ENCODE measurements around the gene JAM3.

JAM3 gene

DNA sequence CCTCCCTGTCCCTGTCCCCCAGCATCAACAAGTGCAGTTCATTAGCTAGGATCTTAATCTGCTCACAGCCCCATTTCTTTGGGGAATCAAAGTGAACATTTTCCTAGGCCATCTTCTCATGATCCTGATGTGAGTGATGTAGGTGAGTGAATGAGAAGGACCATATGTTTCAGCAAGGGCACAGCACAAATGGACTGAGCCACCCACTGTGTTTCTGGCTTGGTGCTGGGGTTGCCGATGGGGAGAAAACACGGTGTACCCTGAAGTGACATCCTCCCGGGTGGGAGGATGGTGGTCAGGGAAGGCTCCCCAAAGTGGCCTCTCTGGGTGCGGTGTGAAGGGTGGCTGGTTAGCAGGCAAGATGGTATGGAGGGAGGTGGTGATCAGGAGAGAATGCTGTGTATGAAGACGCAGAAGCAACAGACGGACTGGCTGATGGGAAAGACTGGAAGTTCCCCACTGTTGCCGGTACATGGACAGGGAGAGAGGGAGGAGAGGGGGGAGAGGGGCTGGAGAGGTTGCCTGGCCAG is 72.2 kb downstream of the JAM3 start:
- no peaks in the 10 kb centered on the region for H3K9me3 ChIP-seq (ENCODE audit: severe bottlenecking)
- TF ChIP-seq CTCF (IDR thresholded peaks at IDR 0.05; ENCODE audit: poor library complexity, severe bottlenecking) = no peak
- no peak for DNase-seq (ENCODE audit: low spot score)
- no peak overlapping the region for H3K27ac ChIP-seq (ENCODE audit: poor library complexity, severe bottlenecking)
- no peak overlapping the region for H3K4me3 ChIP-seq (ENCODE audit: severe bottlenecking)
- no peak for ATAC-seq (ENCODE audit: low read depth)
- H3K36me3 ChIP-seq (ENCODE audit: low read depth) = no peaks in the 10 kb centered on the region
- no peaks in the 10 kb centered on the region for H3K4me1 ChIP-seq (ENCODE audit: insufficient read depth, poor library complexity, severe bottlenecking)
- H3K27me3 ChIP-seq (ENCODE audit: insufficient read depth, poor library complexity, severe bottlenecking) = no peaks in the 10 kb centered on the region

DNA sequence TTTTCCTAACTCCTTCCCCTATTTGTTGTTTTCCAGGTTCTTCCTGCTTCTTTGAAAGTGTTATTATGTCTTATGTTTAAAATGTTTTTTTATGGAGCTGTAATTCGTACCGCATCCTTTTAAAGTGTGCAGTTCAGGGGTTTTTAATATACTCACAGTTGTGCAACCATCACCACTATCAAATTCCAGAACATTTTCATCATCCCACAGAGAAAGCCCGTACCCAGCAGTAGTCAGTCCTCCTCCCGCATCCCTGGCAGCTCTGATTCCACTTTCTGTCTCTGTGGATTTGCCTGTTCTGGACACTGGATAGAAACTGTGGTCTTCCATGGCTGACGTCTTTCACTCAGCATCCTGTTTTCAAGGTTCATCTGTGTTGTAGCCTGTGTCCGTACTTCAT is 73.7 kb downstream of the JAM3 start:
- DNase-seq (ENCODE audit: low spot score) = no peak
- Histone ChIP-seq H3K4me3 (ENCODE audit: severe bottlenecking) (no peak overlapping the region), H3K27me3 (ENCODE audit: insufficient read depth, poor library complexity, severe bottlenecking) (no peaks in the 10 kb centered on the region), H3K27ac (ENCODE audit: poor library complexity, severe bottlenecking) (no peak overlapping the region), H3K9me3 (ENCODE audit: severe bottlenecking) (no peaks in the 10 kb centered on the region), H3K4me1 (ENCODE audit: insufficient read depth, poor library complexity, severe bottlenecking) (no peaks in the 10 kb centered on the region), H3K36me3 (ENCODE audit: low read depth) (no peaks in the 10 kb centered on the region)
- TF ChIP-seq CTCF (IDR thresholded peaks at IDR 0.05; ENCODE audit: poor library complexity, severe bottlenecking) = no peak
- ATAC-seq (ENCODE audit: low read depth) = no peak

DNA sequence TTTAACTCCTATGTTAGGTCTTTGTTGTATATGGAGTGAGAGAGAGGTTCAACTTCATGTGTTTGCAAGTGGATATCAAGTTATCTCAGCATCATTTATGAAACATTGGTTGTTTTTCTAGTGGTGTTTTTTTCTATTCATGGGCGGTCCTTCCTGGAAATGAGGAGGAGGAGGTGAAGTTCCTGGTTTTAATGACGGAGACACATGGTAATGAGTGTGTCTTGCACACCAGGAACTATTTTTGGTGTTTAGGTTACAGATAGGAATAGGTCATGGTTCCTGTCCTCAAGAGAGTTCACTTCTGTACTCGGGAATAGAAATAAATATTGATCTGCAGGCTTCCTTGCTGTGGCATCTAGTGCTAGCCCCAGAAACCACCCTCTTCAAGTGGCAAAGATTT is 74.9 kb downstream of the JAM3 start:
- ATAC-seq (ENCODE audit: low read depth) (no peak), DNase-seq (ENCODE audit: low spot score) (no peak)
- Histone ChIP-seq H3K9me3 (ENCODE audit: severe bottlenecking) (no peaks in the 10 kb centered on the region), H3K27ac (ENCODE audit: poor library complexity, severe bottlenecking) (no peak overlapping the region), H3K27me3 (ENCODE audit: insufficient read depth, poor library complexity, severe bottlenecking) (no peaks in the 10 kb centered on the region), H3K4me1 (ENCODE audit: insufficient read depth, poor library complexity, severe bottlenecking) (no peaks in the 10 kb centered on the region), H3K36me3 (ENCODE audit: low read depth) (no peaks in the 10 kb centered on the region), H3K4me3 (ENCODE audit: severe bottlenecking) (no peak overlapping the region)
- TF ChIP-seq CTCF (IDR thresholded peaks at IDR 0.05; ENCODE audit: poor library complexity, severe bottlenecking) = no peak

DNA sequence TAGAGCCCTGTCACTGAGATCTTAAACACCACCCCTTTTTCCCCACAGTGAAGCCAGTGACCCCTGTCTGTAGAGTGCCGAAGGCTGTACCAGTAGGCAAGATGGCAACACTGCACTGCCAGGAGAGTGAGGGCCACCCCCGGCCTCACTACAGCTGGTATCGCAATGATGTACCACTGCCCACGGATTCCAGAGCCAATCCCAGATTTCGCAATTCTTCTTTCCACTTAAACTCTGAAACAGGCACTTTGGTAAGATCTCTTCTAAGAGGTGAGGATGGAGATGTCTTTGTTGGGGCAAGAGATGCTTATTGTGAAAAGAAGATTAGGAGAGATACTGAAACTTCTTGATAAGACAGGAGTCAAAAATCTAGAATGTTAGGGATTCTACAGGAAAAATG is 75.9 kb downstream of the JAM3 start:
- Histone ChIP-seq H3K9me3 (ENCODE audit: severe bottlenecking) (no peaks in the 10 kb centered on the region), H3K27ac (ENCODE audit: poor library complexity, severe bottlenecking) (no peak overlapping the region), H3K4me3 (ENCODE audit: severe bottlenecking) (no peak overlapping the region), H3K36me3 (ENCODE audit: low read depth) (peaks cover 3% of the 10 kb centered on the region; the same call in 1 of the 2 replicates), H3K27me3 (ENCODE audit: insufficient read depth, poor library complexity, severe bottlenecking) (no peaks in the 10 kb centered on the region), H3K4me1 (ENCODE audit: insufficient read depth, poor library complexity, severe bottlenecking) (no peaks in the 10 kb centered on the region)
- no peak for DNase-seq (ENCODE audit: low spot score)
- no peak for ATAC-seq (ENCODE audit: low read depth)
- no peak for TF ChIP-seq CTCF (IDR thresholded peaks at IDR 0.05; ENCODE audit: poor library complexity, severe bottlenecking)

- peaks cover 5% of the 10 kb centered on the region; the same call in 1 of the 2 replicates for H3K36me3 ChIP-seq (ENCODE audit: low read depth)
- ATAC-seq (ENCODE audit: low read depth) (no peak), DNase-seq (ENCODE audit: low spot score) (no peak)
- no peak overlapping the region for H3K27ac ChIP-seq (ENCODE audit: poor library complexity, severe bottlenecking)
- H3K4me3 ChIP-seq (ENCODE audit: severe bottlenecking) = no peak overlapping the region
- no peaks in the 10 kb centered on the region for H3K4me1 ChIP-seq (ENCODE audit: insufficient read depth, poor library complexity, severe bottlenecking)
- H3K9me3 ChIP-seq (ENCODE audit: severe bottlenecking) = no peaks in the 10 kb centered on the region
- no peak for TF ChIP-seq CTCF (IDR thresholded peaks at IDR 0.05; ENCODE audit: poor library complexity, severe bottlenecking)
- H3K27me3 ChIP-seq (ENCODE audit: insufficient read depth, poor library complexity, severe bottlenecking) = no peaks in the 10 kb centered on the region
These were observed 76.8 kb downstream of the JAM3 start for GRCh38 chr11:134145715-134146114.
